Activated CD8-positive, alpha-beta memory T cell treated with anti-CD3 and anti-CD28 coated beads, Interleukin-2, amount 50 U/mL, for 48 hours (primary cell): ENCODE results near the gene CDHR3.

ENCODE experiments used
- DNase-seq: peaks from one replicate; pipeline ENCODE4 v3.0.0-alpha.2; 2020

Gene CDHR3

GRCh38 chr7:106054156-106054910, 91.3 kb downstream of the CDHR3 start:
- DNase-seq: no peak

- DNase-seq: no peak
Measured at GRCh38 chr7:106054971-106055532, 92.0 kb downstream of the CDHR3 start.

GRCh38 chr7:106056513-106057203, 93.6 kb downstream of the CDHR3 start:
- peak; percentile 81 for DNase-seq

- no peak for DNase-seq
Measured at GRCh38 chr7:106057204-106057961, 94.3 kb downstream of the CDHR3 start.

- no peak for DNase-seq
Measured at GRCh38 chr7:106057962-106058927, 95.2 kb downstream of the CDHR3 start.

GRCh38 chr7:106058928-106059324, 95.9 kb downstream of the CDHR3 start:
- DNase-seq: no peak

GRCh38 chr7:106059556-106059955, 96.5 kb downstream of the CDHR3 start:
- DNase-seq: no peak

- no peak for DNase-seq
Measured at GRCh38 chr7:106060394-106060920, 97.4 kb downstream of the CDHR3 start.

- no peak for DNase-seq
Measured at GRCh38 chr7:106061301-106061979, 98.4 kb downstream of the CDHR3 start.

GRCh38 chr7:106062006-106062405, 98.9 kb downstream of the CDHR3 start:
- DNase-seq: peak; percentile 53

- peak; percentile 34 for DNase-seq
Measured at GRCh38 chr7:106062521-106062931, 99.5 kb downstream of the CDHR3 start.

GRCh38 chr7:106063024-106063423, 100.0 kb downstream of the CDHR3 start:
- peak; percentile 22 for DNase-seq

- peak; percentile 17 for DNase-seq
Measured at GRCh38 chr7:106063692-106064091, 100.6 kb downstream of the CDHR3 start.

GRCh38 chr7:106064316-106064715, 101.3 kb downstream of the CDHR3 start:
- DNase-seq: peak; percentile 7

- DNase-seq: no peak
Measured at GRCh38 chr7:106064771-106065574, 101.9 kb downstream of the CDHR3 start.

GRCh38 chr7:106065575-106066500, 102.8 kb downstream of the CDHR3 start:
- DNase-seq: no peak

GRCh38 chr7:106067678-106068077, 104.6 kb downstream of the CDHR3 start:
- DNase-seq: no peak

GRCh38 chr7:106068538-106068961, 105.5 kb downstream of the CDHR3 start:
- no peak for DNase-seq

GRCh38 chr7:106068986-106069385, 105.9 kb downstream of the CDHR3 start:
- DNase-seq: no peak
